HEK293 (cell line): ENCODE measurements around the gene LNP1.

ENCODE experiments used
- PRDM1 ChIP-seq: fragments of 450-650 bp; formaldehyde crosslinking; IDR thresholded peaks from 2 replicates; pipeline ENCODE4; 2016; ENCODE audit warnings: missing biosample characterization, missing genetic modification characterization
- YY1 ChIP-seq: fragments of 450-650 bp; formaldehyde crosslinking; IDR thresholded peaks from 2 replicates; pipeline ENCODE4 v1.5.1; 2018; ENCODE audit warnings: missing biosample characterization, missing genetic modification characterization
- ZBTB20 ChIP-seq: fragments of 450-650 bp; formaldehyde crosslinking; IDR thresholded peaks from 2 replicates; pipeline ENCODE4 v1.5.1; 2016; ENCODE audit warnings: missing biosample characterization, missing genetic modification characterization
- ZNF274 ChIP-seq, 2 experiments: fragments of 200-500 bp in 1 of 2; fragments of 450-650 bp in 1 of 2; sonication (Bioruptor generic) in 1 of 2; formaldehyde crosslinking in 1 of 2; IDR thresholded peaks; 2 replicates each; pipeline versions ENCODE4 v1.5.1 to v1.6.1; 2014 to 2016; ENCODE audit warnings: borderline replicate concordance in 1 of 2, inconsistent platforms in 1 of 2, low read length in 1 of 2, missing biosample characterization in 1 of 2, missing genetic modification characterization in 1 of 2
- ZNF302 ChIP-seq: fragments of 450-650 bp; formaldehyde crosslinking; IDR thresholded peaks from 2 replicates; pipeline ENCODE4 v1.5.1; 2016; ENCODE audit warnings: missing biosample characterization, missing genetic modification characterization, low read depth
- ZNF335 ChIP-seq: fragments of 450-650 bp; formaldehyde crosslinking; conservative IDR thresholded peaks from 2 replicates; pipeline ENCODE4 v1.5.1; 2016; ENCODE audit warnings: missing biosample characterization, missing genetic modification characterization
- ZNF660 ChIP-seq: fragments of 450-650 bp; IDR thresholded peaks from 2 replicates; pipeline ENCODE4 v1.5.1; 2018; ENCODE audit warnings: missing biosample characterization, mild to moderate bottlenecking, missing genetic modification characterization
- ZNF830 ChIP-seq: fragments of 450-650 bp; IDR thresholded peaks from 2 replicates; pipeline ENCODE4 v1.5.0; 2018; ENCODE audit warnings: missing biosample characterization, missing genetic modification characterization, low read depth, mild to moderate bottlenecking, moderate library complexity
- TF ChIP-seq, protein P1 (sequence below): fragments of 450-650 bp; formaldehyde crosslinking; IDR thresholded peaks from 2 replicates; pipeline ENCODE4 v1.5.1; 2016; ENCODE audit warnings: missing biosample characterization, missing genetic modification characterization
- TF ChIP-seq, protein P2 (sequence below): fragments of 450-650 bp; formaldehyde crosslinking; IDR thresholded peaks from 2 replicates; pipeline ENCODE4 v1.5.1; 2016; ENCODE audit warnings: missing biosample characterization, missing genetic modification characterization, low read depth
- TF ChIP-seq, protein P3 (sequence below): fragments of 450-650 bp; formaldehyde crosslinking; IDR thresholded peaks from 2 replicates; pipeline ENCODE4 v1.5.1; 2017; ENCODE audit warnings: missing biosample characterization, mild to moderate bottlenecking, missing genetic modification characterization, moderate library complexity
- TF ChIP-seq, protein P4 (sequence below): fragments of 450-650 bp; formaldehyde crosslinking; IDR thresholded peaks from 2 replicates; pipeline ENCODE4 v1.5.1; 2017; ENCODE audit warnings: missing biosample characterization, missing genetic modification characterization
- TF ChIP-seq, protein P5 (sequence below): fragments of 450-650 bp; formaldehyde crosslinking; IDR thresholded peaks from 2 replicates; pipeline ENCODE4 v1.5.1; 2017; ENCODE audit warnings: missing biosample characterization, missing genetic modification characterization
- TF ChIP-seq, protein P6 (sequence below): fragments of 450-650 bp; formaldehyde crosslinking; IDR thresholded peaks from 2 replicates; pipeline ENCODE4 v1.5.1; 2016; ENCODE audit warnings: missing biosample characterization, missing genetic modification characterization

DNA sequence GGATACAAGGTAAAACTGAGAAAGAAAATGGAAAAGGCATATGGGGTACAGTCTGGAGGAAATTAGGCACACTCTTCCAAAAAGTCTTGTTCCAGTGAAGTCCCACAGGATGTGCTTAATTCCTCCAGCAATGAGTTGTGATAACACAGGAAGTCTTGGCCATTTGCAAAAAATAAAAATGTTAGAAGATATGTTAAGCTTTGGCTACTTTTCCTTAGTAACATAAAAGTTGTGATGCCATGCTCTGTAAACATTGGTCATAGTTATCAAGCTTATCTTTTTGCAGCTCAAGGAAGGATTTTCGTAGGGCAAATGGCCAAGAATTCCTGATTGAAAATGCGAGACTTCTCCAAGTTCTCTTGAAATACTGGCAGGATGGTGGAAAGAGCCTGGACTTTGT lies 26.4 kb downstream of the LNP1 start:
- TF ChIP-seq, protein P1, sequence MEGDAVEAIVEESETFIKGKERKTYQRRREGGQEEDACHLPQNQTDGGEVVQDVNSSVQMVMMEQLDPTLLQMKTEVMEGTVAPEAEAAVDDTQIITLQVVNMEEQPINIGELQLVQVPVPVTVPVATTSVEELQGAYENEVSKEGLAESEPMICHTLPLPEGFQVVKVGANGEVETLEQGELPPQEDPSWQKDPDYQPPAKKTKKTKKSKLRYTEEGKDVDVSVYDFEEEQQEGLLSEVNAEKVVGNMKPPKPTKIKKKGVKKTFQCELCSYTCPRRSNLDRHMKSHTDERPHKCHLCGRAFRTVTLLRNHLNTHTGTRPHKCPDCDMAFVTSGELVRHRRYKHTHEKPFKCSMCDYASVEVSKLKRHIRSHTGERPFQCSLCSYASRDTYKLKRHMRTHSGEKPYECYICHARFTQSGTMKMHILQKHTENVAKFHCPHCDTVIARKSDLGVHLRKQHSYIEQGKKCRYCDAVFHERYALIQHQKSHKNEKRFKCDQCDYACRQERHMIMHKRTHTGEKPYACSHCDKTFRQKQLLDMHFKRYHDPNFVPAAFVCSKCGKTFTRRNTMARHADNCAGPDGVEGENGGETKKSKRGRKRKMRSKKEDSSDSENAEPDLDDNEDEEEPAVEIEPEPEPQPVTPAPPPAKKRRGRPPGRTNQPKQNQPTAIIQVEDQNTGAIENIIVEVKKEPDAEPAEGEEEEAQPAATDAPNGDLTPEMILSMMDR (tag by site-specific recombination), result no peak
- TF ChIP-seq, protein P2, sequence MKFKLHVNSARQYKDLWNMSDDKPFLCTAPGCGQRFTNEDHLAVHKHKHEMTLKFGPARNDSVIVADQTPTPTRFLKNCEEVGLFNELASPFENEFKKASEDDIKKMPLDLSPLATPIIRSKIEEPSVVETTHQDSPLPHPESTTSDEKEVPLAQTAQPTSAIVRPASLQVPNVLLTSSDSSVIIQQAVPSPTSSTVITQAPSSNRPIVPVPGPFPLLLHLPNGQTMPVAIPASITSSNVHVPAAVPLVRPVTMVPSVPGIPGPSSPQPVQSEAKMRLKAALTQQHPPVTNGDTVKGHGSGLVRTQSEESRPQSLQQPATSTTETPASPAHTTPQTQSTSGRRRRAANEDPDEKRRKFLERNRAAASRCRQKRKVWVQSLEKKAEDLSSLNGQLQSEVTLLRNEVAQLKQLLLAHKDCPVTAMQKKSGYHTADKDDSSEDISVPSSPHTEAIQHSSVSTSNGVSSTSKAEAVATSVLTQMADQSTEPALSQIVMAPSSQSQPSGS (tag by site-specific recombination), result no peak
- TF ChIP-seq YY1 (tag by site-specific recombination) (no peak), ZNF660 (tag by site-specific recombination) (no peak), ZNF302 (tag by site-specific recombination) (no peak), PRDM1 (tag by site-specific recombination) (no peak), ZNF830 (no peak), ZBTB20 (tag by site-specific recombination) (no peak), ZNF335 (tag by site-specific recombination) (no peak), ZNF274 (IDR thresholded peaks at IDR 0.05; ENCODE audit: low read length) (no peak), ZNF274 (tag by site-specific recombination; IDR thresholded peaks at IDR 0.05; ENCODE audit: borderline replicate concordance) (no peak)
- TF ChIP-seq, protein P3, sequence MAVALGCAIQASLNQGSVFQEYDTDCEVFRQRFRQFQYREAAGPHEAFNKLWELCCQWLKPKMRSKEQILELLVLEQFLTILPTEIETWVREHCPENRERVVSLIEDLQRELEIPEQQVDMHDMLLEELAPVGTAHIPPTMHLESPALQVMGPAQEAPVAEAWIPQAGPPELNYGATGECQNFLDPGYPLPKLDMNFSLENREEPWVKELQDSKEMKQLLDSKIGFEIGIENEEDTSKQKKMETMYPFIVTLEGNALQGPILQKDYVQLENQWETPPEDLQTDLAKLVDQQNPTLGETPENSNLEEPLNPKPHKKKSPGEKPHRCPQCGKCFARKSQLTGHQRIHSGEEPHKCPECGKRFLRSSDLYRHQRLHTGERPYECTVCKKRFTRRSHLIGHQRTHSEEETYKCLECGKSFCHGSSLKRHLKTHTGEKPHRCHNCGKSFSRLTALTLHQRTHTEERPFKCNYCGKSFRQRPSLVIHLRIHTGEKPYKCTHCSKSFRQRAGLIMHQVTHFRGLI, result no peak
- TF ChIP-seq, protein P4, sequence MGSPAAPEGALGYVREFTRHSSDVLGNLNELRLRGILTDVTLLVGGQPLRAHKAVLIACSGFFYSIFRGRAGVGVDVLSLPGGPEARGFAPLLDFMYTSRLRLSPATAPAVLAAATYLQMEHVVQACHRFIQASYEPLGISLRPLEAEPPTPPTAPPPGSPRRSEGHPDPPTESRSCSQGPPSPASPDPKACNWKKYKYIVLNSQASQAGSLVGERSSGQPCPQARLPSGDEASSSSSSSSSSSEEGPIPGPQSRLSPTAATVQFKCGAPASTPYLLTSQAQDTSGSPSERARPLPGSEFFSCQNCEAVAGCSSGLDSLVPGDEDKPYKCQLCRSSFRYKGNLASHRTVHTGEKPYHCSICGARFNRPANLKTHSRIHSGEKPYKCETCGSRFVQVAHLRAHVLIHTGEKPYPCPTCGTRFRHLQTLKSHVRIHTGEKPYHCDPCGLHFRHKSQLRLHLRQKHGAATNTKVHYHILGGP (tag by site-specific recombination), result no peak
- TF ChIP-seq, protein P5, sequence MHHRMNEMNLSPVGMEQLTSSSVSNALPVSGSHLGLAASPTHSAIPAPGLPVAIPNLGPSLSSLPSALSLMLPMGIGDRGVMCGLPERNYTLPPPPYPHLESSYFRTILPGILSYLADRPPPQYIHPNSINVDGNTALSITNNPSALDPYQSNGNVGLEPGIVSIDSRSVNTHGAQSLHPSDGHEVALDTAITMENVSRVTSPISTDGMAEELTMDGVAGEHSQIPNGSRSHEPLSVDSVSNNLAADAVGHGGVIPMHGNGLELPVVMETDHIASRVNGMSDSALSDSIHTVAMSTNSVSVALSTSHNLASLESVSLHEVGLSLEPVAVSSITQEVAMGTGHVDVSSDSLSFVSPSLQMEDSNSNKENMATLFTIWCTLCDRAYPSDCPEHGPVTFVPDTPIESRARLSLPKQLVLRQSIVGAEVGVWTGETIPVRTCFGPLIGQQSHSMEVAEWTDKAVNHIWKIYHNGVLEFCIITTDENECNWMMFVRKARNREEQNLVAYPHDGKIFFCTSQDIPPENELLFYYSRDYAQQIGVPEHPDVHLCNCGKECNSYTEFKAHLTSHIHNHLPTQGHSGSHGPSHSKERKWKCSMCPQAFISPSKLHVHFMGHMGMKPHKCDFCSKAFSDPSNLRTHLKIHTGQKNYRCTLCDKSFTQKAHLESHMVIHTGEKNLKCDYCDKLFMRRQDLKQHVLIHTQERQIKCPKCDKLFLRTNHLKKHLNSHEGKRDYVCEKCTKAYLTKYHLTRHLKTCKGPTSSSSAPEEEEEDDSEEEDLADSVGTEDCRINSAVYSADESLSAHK (tag by site-specific recombination), result no peak
- TF ChIP-seq, protein P6, sequence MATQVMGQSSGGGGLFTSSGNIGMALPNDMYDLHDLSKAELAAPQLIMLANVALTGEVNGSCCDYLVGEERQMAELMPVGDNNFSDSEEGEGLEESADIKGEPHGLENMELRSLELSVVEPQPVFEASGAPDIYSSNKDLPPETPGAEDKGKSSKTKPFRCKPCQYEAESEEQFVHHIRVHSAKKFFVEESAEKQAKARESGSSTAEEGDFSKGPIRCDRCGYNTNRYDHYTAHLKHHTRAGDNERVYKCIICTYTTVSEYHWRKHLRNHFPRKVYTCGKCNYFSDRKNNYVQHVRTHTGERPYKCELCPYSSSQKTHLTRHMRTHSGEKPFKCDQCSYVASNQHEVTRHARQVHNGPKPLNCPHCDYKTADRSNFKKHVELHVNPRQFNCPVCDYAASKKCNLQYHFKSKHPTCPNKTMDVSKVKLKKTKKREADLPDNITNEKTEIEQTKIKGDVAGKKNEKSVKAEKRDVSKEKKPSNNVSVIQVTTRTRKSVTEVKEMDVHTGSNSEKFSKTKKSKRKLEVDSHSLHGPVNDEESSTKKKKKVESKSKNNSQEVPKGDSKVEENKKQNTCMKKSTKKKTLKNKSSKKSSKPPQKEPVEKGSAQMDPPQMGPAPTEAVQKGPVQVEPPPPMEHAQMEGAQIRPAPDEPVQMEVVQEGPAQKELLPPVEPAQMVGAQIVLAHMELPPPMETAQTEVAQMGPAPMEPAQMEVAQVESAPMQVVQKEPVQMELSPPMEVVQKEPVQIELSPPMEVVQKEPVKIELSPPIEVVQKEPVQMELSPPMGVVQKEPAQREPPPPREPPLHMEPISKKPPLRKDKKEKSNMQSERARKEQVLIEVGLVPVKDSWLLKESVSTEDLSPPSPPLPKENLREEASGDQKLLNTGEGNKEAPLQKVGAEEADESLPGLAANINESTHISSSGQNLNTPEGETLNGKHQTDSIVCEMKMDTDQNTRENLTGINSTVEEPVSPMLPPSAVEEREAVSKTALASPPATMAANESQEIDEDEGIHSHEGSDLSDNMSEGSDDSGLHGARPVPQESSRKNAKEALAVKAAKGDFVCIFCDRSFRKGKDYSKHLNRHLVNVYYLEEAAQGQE (tag by site-specific recombination), result no peak
